CD4-positive, alpha-beta T cell treated with Interleukin-12 subunit alpha and Interleukin-12 subunit beta, for 1 hour (primary cell): Measurements from ENCODE around the gene DOCK4.

Experiments used
- DNase-seq: peaks from one replicate; pipeline ENCODE4 v3.0.0-alpha.2; 2020

Gene DOCK4

GRCh38 chr7:112070674-112071256 lies 135.4 kb downstream of the DOCK4 start:
- no peak for DNase-seq

GRCh38 chr7:112069879-112070321 lies 136.3 kb downstream of the DOCK4 start:
- no peak for DNase-seq

- DNase-seq, result no peak
Observed at GRCh38 chr7:112068967-112069366, 137.2 kb downstream of the DOCK4 start.

GRCh38 chr7:112067632-112068540 lies 138.3 kb downstream of the DOCK4 start:
- no peak for DNase-seq

GRCh38 chr7:112067200-112067599 lies 139.0 kb downstream of the DOCK4 start:
- DNase-seq, result no peak

GRCh38 chr7:112065758-112066157 lies 140.4 kb downstream of the DOCK4 start:
- DNase-seq, result no peak

- no peak for DNase-seq
Observed at GRCh38 chr7:112064627-112065385, 141.4 kb downstream of the DOCK4 start.

GRCh38 chr7:112063974-112064373 lies 142.2 kb downstream of the DOCK4 start:
- no peak for DNase-seq

GRCh38 chr7:112061051-112061450 lies 145.1 kb downstream of the DOCK4 start:
- DNase-seq, result no peak

GRCh38 chr7:112060625-112061024 lies 145.6 kb downstream of the DOCK4 start:
- no peak for DNase-seq

- no peak for DNase-seq
Observed at GRCh38 chr7:112059675-112060074, 146.5 kb downstream of the DOCK4 start.

- no peak for DNase-seq
Observed at GRCh38 chr7:112058686-112059085, 147.5 kb downstream of the DOCK4 start.

GRCh38 chr7:112056409-112056808 lies 149.8 kb downstream of the DOCK4 start:
- DNase-seq, result no peak

- DNase-seq, result no peak
Observed at GRCh38 chr7:112053737-112054069, 152.5 kb downstream of the DOCK4 start.

- DNase-seq, result no peak
Observed at GRCh38 chr7:112052993-112053736, 153.0 kb downstream of the DOCK4 start.

- DNase-seq, result no peak
Observed at GRCh38 chr7:112052498-112052897, 153.7 kb downstream of the DOCK4 start.

GRCh38 chr7:112050250-112050881 lies 155.8 kb downstream of the DOCK4 start:
- no peak for DNase-seq

GRCh38 chr7:112049555-112050249 lies 156.5 kb downstream of the DOCK4 start:
- DNase-seq, result no peak

- DNase-seq, result no peak
Observed at GRCh38 chr7:112047421-112047820, 158.8 kb downstream of the DOCK4 start.

- DNase-seq, result no peak
Observed at GRCh38 chr7:112045222-112045621, 161.0 kb downstream of the DOCK4 start.

GRCh38 chr7:112042631-112043030 lies 163.6 kb downstream of the DOCK4 start:
- no peak for DNase-seq

GRCh38 chr7:112038353-112038752 lies 167.8 kb downstream of the DOCK4 start:
- DNase-seq, result no peak
